Smooth muscle cell of the brain vasculature (primary cell): Measurements from ENCODE around the gene PPP1R14B.
"Not testable (repeated sequence)": the region's sequence is repeated elsewhere in the genome, so short reads cannot be mapped to it uniquely, and the experiment has no call there.

ENCODE experiments used
- DNase-seq: peaks from one replicate; pipeline ENCODE4 v3.0.0-alpha.2; 2012; ENCODE audit warnings: low read depth, low spot score

PPP1R14B gene

DNA sequence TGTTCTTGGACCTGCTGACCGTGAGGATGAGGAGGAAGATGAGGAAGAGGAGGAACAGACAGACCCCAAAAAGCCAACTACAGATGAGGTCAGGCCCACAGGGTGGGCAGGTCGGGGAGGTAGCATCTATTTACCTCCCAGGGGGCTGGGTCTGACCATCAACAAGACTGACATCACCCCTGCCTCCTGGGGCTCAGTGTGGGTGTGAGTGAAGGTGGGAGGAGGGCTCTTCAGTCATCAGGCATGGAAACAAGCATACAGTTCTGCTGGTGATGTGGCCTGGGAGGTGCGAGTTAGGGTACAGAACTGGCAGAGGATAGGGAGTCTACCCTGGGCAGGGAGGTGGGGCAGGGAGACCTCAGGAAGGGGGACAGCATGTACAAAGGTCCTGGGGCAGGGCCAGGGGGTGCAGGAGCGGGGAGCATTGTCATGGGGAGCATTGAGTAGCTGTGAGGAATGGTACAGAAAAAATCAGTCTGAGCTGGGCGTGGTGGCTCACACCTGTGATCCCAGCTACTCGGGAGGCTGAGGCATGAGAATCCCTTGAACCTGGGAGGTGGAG, 13.5 kb upstream of the PPP1R14B start:
- DNase-seq: no peak

- DNase-seq: no peak
These were observed 12.9 kb upstream of the PPP1R14B start for GRCh38 chr11:64259533-64260067.

DNA sequence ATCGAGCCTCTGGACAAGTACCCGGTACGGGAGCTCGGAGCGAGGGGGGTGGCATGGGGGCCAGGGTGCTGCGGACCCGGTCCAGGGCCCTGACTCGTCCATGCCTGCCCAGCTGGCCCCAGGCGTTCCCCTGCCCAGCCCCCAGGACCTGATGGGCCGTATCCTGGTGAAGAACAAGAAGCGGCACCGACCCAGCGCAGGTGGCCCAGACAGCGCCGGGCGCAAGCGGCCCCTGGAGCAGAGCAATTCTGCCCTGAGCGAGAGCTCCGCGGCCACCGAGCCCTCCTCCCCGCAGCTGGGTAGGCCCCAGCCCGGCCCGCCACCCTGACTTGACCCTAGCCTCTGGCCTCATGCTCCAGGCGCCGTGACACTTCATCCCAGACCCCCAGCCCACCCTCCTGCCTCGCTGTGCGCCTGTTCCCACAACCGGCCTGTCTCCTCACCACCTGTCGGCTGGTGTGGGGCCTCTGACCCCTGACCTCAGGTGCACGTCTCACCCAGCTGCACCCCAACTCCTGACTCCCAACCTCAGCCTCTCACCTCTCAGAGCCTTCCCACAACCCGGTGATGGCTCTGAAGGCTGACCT, 12.3 kb upstream of the PPP1R14B start:
- no peak for DNase-seq

DNA sequence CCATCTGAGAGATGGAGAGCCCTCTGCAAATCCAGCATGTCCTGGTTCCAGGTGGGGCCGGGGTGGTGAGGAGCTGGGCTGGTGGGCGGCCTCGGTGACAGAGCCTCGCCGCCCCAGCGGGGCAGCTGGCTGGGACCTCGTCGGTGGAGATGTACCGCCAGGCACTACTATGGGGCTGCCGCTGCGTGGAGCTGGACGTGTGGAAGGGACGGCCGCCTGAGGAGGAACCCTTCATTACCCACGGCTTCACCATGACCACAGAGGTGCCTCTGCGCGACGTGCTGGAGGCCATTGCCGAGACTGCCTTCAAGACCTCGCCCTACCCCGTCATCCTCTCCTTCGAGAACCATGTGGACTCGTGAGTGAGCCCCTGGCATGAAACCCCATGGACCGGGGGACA, 11.6 kb upstream of the PPP1R14B start:
- no peak for DNase-seq

DNA sequence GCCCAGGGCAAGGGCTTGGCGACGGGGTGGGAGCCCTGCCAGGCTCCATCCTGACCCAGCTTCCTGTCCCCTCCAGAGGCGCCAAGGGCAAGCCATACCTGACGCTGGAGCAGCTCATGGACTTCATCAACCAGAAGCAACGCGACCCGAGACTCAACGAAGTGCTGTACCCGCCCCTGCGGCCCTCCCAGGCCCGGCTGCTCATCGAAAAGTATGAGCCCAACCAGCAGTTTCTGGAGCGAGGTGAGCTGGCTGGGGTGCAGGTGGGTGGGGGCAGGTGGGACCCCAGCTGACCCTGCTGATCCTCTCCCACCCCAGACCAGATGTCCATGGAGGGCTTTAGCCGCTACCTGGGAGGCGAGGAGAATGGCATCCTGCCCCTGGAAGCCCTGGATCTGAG, 9.6 kb upstream of the PPP1R14B start:
- DNase-seq: no peak

DNA sequence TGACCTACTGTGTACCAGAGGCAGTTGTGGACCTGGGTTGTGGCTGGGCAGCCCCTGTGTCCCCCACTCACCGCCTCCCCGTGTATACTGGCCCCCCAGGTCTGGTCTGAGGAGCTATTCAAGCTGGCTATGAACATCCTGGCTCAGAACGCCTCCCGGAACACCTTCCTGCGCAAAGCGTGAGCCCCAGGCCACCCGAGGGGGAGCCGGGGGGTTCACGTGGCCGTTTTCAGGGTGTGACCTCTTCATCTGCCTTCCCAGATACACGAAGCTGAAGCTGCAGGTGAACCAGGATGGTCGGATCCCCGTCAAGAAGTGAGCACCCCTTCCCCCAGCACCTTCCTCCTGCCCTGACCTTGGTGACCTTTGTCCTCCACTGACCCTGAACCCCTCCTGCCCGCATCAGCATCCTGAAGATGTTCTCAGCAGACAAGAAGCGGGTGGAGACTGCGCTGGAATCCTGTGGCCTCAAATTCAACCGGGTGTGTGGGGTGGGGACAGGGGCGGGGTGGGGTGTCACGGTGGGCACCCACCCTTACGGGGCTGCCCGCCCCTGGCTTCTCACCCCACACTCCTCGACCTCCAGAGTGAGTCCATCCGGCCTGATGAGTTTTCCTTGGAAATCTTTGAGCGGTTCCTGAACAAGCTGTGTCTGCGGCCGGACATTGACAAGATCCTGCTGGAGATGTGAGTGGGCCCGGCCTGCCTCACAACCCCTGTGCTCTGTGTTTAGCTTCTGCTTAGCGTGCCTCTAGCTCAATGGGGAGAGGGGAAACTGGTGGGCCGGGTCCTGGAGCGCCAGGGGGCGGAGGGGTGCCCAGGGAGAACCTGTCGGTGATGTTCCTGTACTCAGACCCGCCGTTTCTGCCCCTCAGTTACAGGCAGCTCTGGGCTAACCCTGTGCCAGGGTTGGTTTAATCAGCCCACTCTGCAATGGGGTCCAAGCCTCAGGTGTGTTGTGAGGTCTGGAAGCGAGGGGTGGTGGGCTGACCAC, 8.7 kb upstream of the PPP1R14B start:
- DNase-seq: no peak

GRCh38 chr11:64254326-64254725, 7.6 kb upstream of the PPP1R14B start:
- DNase-seq: no peak

GRCh38 chr11:64253481-64253880, 6.7 kb upstream of the PPP1R14B start:
- DNase-seq: no peak

DNA sequence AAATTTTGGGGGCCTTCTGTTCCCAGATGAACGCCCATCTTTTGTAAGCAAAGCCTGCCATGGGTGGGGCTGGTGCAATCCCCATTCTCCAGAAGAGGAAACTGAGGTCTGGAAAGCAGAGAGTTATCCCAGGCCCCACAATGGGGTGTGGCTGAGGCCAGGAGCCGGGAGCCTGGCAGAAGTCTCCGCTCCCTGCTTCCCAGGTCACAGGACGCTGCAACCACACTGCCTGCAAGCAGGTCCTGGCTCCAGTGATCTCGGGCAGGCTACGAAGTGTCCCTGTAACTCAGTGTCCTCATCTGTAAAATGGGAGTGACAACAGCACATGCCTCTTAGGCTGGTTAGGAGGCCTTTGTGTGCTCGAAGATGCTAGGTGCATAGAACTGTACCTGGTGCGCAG, 6.3 kb upstream of the PPP1R14B start:
- DNase-seq: no peak

- DNase-seq: no peak
These were observed 5.5 kb upstream of the PPP1R14B start for GRCh38 chr11:64252003-64252872.

GRCh38 chr11:64251753-64252002, 4.9 kb upstream of the PPP1R14B start:
- DNase-seq: no peak

GRCh38 chr11:64251016-64251752, 4.4 kb upstream of the PPP1R14B start, which contains the start of gene PLCB3:
TSS of gene PLCB3 (plus strand) at chr11:64251530. CDS start at chr11:64251650, 120 bp downstream.
- DNase-seq: no peak

GRCh38 chr11:64250415-64251015, 3.8 kb upstream of the PPP1R14B start:
- no peak for DNase-seq

- no peak for DNase-seq
These were observed 3.0 kb upstream of the PPP1R14B start for GRCh38 chr11:64249563-64250414.

GRCh38 chr11:64249038-64249437, 2.3 kb upstream of the PPP1R14B start:
- no peak for DNase-seq

GRCh38 chr11:64248578-64248977, 1.8 kb upstream of the PPP1R14B start:
- no peak for DNase-seq

DNA sequence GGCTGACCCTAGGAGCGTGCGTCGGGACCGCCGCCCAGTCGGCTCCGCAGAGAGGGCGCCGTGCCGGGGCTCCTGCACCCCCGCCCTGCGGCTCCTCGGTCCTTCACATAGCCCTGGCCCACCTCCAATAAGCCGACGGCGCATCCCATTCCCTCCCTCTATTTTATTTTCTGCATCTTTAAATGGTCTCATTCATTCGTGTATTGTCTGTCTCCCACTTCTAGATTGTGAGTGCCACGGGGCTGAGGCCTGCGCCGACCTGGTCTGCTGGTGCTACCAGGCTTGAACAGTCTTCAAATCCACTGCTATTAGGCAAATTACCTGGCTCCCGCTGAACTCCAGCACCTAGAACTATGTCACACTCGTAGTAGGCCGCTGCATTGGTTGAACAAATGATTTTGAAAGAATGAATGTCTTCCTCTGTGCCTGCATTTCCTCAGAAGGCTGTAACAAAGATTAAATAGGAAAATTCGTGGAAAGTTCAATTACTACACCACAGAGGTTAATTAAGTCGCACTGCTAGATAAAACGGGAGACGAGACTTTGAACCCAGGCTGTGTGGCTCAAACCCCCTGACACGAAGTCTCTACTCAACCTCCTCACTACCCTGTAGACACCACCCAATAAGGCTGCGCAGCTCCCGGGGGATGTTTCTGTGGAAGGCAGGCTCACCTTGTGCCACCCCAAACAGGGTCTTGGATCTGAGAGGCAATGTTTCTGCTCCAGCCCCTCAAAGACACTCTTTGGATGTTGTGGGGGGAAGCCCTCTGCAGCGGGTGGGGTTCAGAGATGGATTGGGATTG, 1.2 kb upstream of the PPP1R14B start:
- no peak for DNase-seq

GRCh38 chr11:64246621-64246870, 197 bp downstream of the PPP1R14B start:
- DNase-seq: not testable (repeated sequence)
